Measurements from ENCODE around the gene PCBP3. TPM values are rescaled to one million over a fixed set of nuclear protein-coding genes. Genes with fewer than 3 reads are reported as not detected.
A peak's percentile ranks its signal among the peaks of the same experiment; 100 is the strongest.

The PCBP3 gene
- total RNA-seq, 1 donor = 1.1 TPM

DNA sequence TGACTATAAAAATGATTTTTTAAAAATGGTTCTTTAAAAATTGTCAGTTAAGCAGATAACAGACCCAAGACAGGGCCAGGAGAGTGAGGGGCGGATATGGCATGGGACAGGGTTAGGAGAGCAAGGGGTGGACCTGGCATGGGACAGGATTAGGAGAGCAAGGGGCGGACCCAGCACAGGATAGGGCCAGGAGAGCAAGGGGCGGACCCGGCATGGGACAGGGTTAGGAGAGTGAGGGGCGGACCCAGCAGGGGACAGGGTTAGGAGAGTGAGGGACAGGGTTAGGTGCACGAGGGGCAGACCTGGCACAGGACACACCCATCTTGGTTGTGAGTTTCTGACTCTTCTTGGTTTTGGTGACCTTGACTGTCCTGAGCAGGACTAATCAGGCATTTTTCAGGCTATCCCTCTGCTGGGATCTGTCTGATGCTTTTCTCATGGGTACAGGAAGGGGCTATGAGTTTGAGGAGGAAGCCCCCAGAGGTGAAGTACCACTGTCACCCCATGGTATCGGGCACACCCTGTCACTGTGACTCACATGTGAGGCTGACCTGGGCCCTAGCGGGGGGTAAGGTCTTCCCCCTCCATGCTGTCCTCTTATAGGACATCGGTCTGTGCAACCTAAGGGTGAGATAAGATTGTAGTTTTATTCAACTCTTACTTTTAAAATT is 179.0 kb downstream of the PCBP3 start:
- TF ChIP-seq, protein P1, sequence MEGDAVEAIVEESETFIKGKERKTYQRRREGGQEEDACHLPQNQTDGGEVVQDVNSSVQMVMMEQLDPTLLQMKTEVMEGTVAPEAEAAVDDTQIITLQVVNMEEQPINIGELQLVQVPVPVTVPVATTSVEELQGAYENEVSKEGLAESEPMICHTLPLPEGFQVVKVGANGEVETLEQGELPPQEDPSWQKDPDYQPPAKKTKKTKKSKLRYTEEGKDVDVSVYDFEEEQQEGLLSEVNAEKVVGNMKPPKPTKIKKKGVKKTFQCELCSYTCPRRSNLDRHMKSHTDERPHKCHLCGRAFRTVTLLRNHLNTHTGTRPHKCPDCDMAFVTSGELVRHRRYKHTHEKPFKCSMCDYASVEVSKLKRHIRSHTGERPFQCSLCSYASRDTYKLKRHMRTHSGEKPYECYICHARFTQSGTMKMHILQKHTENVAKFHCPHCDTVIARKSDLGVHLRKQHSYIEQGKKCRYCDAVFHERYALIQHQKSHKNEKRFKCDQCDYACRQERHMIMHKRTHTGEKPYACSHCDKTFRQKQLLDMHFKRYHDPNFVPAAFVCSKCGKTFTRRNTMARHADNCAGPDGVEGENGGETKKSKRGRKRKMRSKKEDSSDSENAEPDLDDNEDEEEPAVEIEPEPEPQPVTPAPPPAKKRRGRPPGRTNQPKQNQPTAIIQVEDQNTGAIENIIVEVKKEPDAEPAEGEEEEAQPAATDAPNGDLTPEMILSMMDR (IDR thresholded peaks at IDR 0.05; ENCODE audit: extremely low read depth, low read depth, low read length) = no peak
- Histone ChIP-seq H3K36me3 (ENCODE audit: insufficient read depth, low read length) (no peaks in the 10 kb centered on the region), H4K20me1 (ENCODE audit: insufficient read depth, low read length) (no peaks in the 10 kb centered on the region), H3K9me3 (ENCODE audit: low read depth, low read length) (no peaks in the 10 kb centered on the region), H3K27ac (ENCODE audit: low read depth, low read length) (no peak overlapping the region), H2AFZ (ENCODE audit: low read length) (no peak overlapping the region), H3K79me2 (ENCODE audit: insufficient read depth, low read length) (no peaks in the 10 kb centered on the region), H3K4me1 (ENCODE audit: insufficient read depth, low read length) (peaks cover 21% of the 10 kb centered on the region), H3K4me3 (ENCODE audit: insufficient read depth, low read length) (no peak overlapping the region), H3K27me3 (ENCODE audit: insufficient read depth, low read length) (peaks cover 27% of the 10 kb centered on the region), H3K4me2 (ENCODE audit: insufficient read depth, low read length) (no peak overlapping the region)
- DNase-seq (ENCODE audit: insufficient read length, low spot score, missing footprints) = peak; percentile 14

DNA sequence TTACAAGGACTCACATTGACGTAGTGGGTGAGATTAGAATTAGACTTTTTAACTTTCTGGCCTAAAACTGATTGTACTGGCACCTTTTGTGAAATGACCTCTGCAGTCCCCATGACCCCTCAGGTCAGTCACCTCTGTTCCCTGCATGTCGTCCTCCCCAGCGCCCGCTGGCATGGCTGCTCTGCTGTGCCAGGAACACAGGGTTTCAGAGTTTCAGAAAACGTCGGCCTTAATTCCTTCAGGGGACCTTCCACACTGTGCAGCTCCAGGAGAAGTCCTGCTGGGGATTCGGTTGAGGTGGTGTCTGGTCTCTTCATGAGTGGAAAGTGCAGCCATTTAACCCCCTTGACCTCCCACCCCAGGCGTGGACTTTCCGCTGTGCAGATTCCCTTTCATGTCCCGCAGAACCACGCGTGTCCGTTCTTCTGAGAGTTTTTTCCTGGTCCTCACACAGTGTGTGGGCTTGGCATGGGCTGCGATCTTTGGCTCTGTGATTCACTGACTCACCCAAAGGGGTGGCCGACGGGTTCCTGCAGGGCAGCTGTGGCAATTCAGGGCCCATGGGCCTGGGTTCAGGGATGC is 179.7 kb downstream of the PCBP3 start:
- no peak overlapping the region for H3K27ac ChIP-seq (ENCODE audit: low read depth, low read length)
- no peaks in the 10 kb centered on the region for H4K20me1 ChIP-seq (ENCODE audit: insufficient read depth, low read length)
- no peak overlapping the region for H2AFZ ChIP-seq (ENCODE audit: low read length)
- H3K4me3 ChIP-seq (ENCODE audit: insufficient read depth, low read length) = no peak overlapping the region
- H3K27me3 ChIP-seq (ENCODE audit: insufficient read depth, low read length) = peaks cover 27% of the 10 kb centered on the region
- peak; percentile 85 for DNase-seq (ENCODE audit: insufficient read length, low spot score, missing footprints)
- H3K79me2 ChIP-seq (ENCODE audit: insufficient read depth, low read length) = no peaks in the 10 kb centered on the region
- H3K4me1 ChIP-seq (ENCODE audit: insufficient read depth, low read length) = peaks cover 20% of the 10 kb centered on the region
- H3K9me3 ChIP-seq (ENCODE audit: low read depth, low read length) = no peaks in the 10 kb centered on the region
- no peaks in the 10 kb centered on the region for H3K36me3 ChIP-seq (ENCODE audit: insufficient read depth, low read length)
- TF ChIP-seq, protein P1 (IDR thresholded peaks at IDR 0.05; ENCODE audit: extremely low read depth, low read depth, low read length) = no peak
- no peak overlapping the region for H3K4me2 ChIP-seq (ENCODE audit: insufficient read depth, low read length)

DNA sequence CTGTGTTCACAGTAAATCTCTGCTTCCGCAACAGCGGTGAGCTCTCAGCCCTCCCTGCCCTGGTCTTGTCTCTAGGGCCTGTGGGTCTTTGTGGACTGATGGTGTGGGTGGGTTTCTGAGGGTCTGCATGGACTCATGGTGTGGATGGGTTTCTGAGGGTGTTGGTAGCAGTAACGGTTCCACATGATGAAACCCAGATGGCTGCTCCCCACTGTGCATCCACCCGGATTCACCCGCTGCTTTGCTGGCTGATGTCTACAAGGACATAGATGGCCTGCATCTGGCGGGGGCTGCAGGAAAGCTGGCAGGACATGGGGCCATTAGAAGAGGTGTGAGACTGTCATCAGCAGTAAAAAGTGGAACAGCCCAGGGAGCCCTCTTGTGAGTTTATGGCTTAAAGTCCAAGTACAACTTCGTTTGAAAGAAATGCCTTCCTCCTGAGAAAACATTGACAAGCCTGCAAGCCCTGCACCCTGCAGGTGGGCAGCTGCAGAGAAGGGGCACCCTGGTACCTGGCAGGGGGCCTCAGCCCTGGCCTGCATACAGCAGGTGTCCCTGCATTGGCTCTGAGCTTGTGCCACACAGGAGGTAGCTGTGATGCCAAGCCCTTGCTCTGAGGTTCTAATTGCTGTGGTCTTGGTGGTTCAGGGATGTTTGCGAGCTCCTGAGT is 181.2 kb downstream of the PCBP3 start:
- no peak overlapping the region for H3K27ac ChIP-seq (ENCODE audit: low read depth, low read length)

More for the DNA sequence above, 181.2 kb downstream of the PCBP3 start:
- Histone ChIP-seq H3K4me1 (ENCODE audit: insufficient read depth, low read length) (peaks cover 5% of the 10 kb centered on the region), H3K27me3 (ENCODE audit: insufficient read depth, low read length) (peaks cover 27% of the 10 kb centered on the region), H3K9me3 (ENCODE audit: low read depth, low read length) (no peaks in the 10 kb centered on the region), H3K79me2 (ENCODE audit: insufficient read depth, low read length) (no peaks in the 10 kb centered on the region), H4K20me1 (ENCODE audit: insufficient read depth, low read length) (no peaks in the 10 kb centered on the region), H3K4me3 (ENCODE audit: insufficient read depth, low read length) (no peak overlapping the region), H3K4me2 (ENCODE audit: insufficient read depth, low read length) (no peak overlapping the region), H3K36me3 (ENCODE audit: insufficient read depth, low read length) (no peaks in the 10 kb centered on the region), H2AFZ (ENCODE audit: low read length) (no peak overlapping the region)
- TF ChIP-seq, protein P1 (IDR thresholded peaks at IDR 0.05; ENCODE audit: extremely low read depth, low read depth, low read length) = no peak
- DNase-seq (ENCODE audit: insufficient read length, low spot score, missing footprints) = no peak
